ENCODE measurements around the gene NHERF1.

DNA sequence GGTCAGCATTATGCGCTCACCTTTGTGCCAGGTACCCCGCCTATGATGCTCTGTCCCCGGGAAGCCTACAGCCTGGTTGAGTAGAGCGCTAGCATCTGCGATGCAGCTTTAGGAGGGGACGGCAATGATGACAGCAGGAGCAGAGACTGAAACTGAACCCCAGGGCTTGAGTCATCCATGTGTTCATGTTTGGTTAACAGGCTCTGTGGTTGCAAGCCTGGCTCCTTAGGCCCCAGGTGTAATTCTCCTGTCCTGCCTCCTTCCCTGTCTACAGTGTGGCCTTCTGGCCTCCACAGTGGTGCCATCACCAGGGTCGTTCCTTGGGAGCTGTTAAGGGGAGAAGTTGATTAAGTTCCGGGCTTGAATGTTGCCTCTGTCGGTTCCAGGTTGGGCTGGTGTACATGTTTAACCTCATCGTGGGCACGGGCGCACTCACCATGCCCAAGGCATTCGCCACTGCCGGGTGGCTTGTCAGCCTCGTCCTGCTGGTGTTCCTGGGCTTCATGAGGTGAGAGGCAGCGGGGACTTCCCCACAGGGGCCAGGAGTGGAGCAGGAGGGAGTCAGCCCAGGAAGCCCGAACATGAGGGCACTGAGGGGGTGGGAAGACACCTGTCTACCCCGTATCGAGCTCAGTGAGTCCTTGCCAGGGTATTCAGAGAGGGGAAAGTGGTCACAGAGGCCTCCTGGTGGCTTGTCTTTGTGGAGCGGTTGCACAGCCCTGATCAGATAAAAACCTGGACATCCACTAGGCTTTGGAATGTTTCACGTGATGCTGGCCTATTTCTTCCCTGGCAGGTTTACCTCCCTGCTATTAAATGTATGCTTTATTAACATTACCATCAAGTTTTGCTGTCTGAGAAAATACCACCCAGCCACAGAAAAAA, 36.9 kb downstream of the NHERF1 start:
- TF ChIP-seq POLR2A (IDR thresholded peaks at IDR 0.05; ENCODE audit: insufficient read depth in 1 of 2, low read depth in 2 of 2, low read length in 2 of 2) (no peak), ZNF33A (CRISPR knock-in tag; IDR thresholded peaks at IDR 0.05; ENCODE audit: borderline replicate concordance) (no peak)
